H7 (cell line): ENCODE data around the gene PHOX2B. TPM values are rescaled to one million over a fixed set of nuclear protein-coding genes. Genes with fewer than 3 reads are reported as not detected.

ENCODE experiments used
- DNase-seq: peaks from one replicate; pipeline ENCODE4 v3.0.0; 2012
- H3K27me3 ChIP-seq: 2 replicates; pipeline ENCODE4 v1.6.0; 2011; ENCODE audit warnings: mild to moderate bottlenecking, low read length; ENCODE audit not compliant: control insufficient read depth, insufficient read depth
- H3K36me3 ChIP-seq: replicated peaks from 2 replicates; pipeline ENCODE4 v1.5.1; 2011; ENCODE audit warnings: low read length; ENCODE audit not compliant: control insufficient read depth, insufficient read depth
- H3K4me3 ChIP-seq: 2 replicates; pipeline ENCODE4 v1.5.1; 2011; ENCODE audit warnings: low read depth, mild to moderate bottlenecking, control low read depth, low read length, moderate library complexity; ENCODE audit not compliant: insufficient read depth
- total RNA-seq: library from RNA; depleted of rRNA; stranded (reverse); fragments of >200 nt; shearing (Covaris generic); gene quantifications from 2 replicates; pipeline ENCODE4 v1.2.3, GENCODE V29; 2014; rRNA removed

PHOX2B gene
- total RNA-seq = not detected in 2 replicates

GRCh38 chr4:41748571-41749475 is at the start of gene PHOX2B:
Gene PHOX2B (minus strand): TSS chr4:41748725. CDS start chr4:41748610, 115 bp downstream.
- peak; percentile 36 for DNase-seq
- peaks cover 99% of the 10 kb centered on the region for H3K27me3 ChIP-seq
- no peaks in the 10 kb centered on the region for H3K36me3 ChIP-seq
- H3K4me3 ChIP-seq = no peak within 1 kb of the TSS

- Histone ChIP-seq H3K27me3 (no peaks in the 10 kb centered on the region), H3K36me3 (no peaks in the 10 kb centered on the region), H3K4me3 (no peak overlapping the region)
- no peak for DNase-seq
Measured at GRCh38 chr4:41797260-41797659, 48.7 kb upstream of the PHOX2B start.

DNA sequence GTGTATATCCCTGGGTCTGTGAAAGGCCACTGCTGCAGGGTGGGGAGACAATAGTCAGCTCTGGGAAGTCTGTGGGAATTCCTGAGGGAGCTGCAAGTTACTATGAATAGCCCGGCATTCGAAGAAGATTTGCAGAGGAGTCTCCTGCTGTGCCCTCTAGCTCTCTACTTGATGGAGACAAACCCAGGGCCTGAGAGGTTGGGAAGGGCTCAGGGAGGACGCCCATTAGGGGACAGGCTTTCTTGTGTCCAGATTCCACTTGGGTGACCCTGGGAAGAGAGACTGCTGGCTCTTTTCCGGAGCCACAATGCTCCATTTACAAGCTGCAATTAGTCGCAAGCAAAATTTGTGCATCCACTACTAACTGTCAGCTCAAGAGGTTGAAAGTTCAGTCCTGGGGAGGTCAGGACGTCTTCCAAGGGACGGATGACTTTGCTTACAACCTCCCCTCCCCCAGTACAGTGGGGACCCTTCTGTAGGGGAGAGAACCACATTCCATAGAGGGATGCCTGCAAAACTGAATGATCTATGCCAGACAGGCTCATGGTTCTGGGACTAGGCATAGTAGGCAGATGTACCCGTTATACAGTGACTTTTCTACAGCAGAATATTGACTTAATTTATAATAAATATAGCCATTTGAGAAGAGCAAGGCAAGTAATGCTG is 48.2 kb upstream of the PHOX2B start:
- peak; percentile 51 for DNase-seq
- no peaks in the 10 kb centered on the region for H3K36me3 ChIP-seq
- no peaks in the 10 kb centered on the region for H3K27me3 ChIP-seq
- H3K4me3 ChIP-seq = no peak overlapping the region

- no peak overlapping the region for H3K4me3 ChIP-seq
- no peaks in the 10 kb centered on the region for H3K36me3 ChIP-seq
- DNase-seq = no peak
- H3K27me3 ChIP-seq = no peaks in the 10 kb centered on the region
Measured at GRCh38 chr4:41795796-41796385, 47.4 kb upstream of the PHOX2B start.

GRCh38 chr4:41792166-41792565 is 43.6 kb upstream of the PHOX2B start:
- no peak for DNase-seq
- Histone ChIP-seq H3K4me3 (no peak overlapping the region), H3K36me3 (no peaks in the 10 kb centered on the region), H3K27me3 (no peaks in the 10 kb centered on the region; the same call in 1 of the 2 replicates)

- H3K36me3 ChIP-seq = no peaks in the 10 kb centered on the region
- H3K4me3 ChIP-seq = no peak overlapping the region
- no peak for DNase-seq
- H3K27me3 ChIP-seq = no peaks in the 10 kb centered on the region; the same call in 1 of the 2 replicates
Measured at GRCh38 chr4:41791557-41791956, 43.0 kb upstream of the PHOX2B start.

DNA sequence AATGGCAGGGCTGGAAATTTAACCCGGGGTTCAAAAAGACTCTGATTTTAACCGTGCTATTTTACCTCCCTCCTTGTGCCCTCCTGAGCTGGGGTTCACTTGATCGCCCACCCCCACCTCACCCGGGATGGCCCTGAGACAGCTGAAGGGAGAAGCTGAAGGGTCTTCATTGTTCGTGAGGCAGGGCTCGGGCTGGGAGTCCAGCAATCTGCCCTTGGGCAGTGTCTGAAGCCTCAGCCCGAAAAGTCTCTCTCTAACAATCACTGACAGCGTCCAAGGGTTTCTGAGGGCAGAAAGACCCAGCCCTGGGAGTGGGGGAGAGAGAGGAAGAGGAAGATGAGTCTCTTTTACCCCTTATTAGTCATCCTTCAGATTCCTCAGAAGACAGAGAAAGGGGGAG is 39.4 kb upstream of the PHOX2B start:
- Histone ChIP-seq H3K4me3 (no peak overlapping the region), H3K27me3 (no peaks in the 10 kb centered on the region; the same call in 1 of the 2 replicates), H3K36me3 (no peaks in the 10 kb centered on the region)
- no peak for DNase-seq

DNA sequence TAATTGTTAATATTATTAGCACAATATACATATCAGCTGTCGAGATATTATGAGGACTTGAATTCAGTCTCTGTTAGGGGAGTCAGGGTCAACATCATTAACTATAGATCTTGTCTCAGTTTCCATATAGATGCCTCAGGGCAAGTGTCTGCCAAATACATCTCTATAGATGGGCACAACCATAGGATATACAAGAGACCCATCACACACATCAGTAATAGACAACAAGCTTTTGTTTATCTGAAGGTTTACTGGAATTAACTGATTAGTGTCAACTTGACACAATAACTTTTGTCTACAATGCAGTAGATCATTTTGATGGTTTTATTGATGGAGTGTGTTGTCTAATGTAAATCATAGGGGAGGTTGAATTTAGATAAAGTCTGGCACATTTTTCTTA is 37.1 kb upstream of the PHOX2B start:
- Histone ChIP-seq H3K27me3 (no peaks in the 10 kb centered on the region; the same call in 1 of the 2 replicates), H3K36me3 (no peaks in the 10 kb centered on the region), H3K4me3 (no peak overlapping the region)
- no peak for DNase-seq

- H3K4me3 ChIP-seq = no peak overlapping the region
- no peaks in the 10 kb centered on the region for H3K36me3 ChIP-seq
- no peaks in the 10 kb centered on the region for H3K27me3 ChIP-seq
- DNase-seq = no peak
Measured at GRCh38 chr4:41784191-41784979, 35.9 kb upstream of the PHOX2B start.

DNA sequence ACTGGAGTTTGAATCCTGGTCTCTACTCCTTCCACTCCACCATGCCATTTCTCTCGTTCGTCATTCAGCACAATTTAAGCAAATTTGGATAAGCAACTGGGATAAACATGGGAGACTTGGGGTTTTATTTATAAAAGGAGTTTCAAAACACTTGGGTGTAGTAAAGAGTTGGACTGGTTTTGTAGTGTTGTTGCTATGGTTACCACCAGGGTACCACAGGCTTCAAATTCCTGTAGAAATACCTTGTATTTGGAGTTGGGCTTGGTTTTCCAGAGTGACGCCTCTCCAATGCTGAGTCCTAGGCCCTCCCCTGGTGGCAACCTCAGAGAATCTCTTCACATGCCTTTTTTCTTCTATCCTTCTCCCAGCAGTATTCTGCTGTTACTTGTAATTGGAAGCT is 27.9 kb upstream of the PHOX2B start:
- H3K27me3 ChIP-seq = no peaks in the 10 kb centered on the region

GRCh38 chr4:41763729-41764128 is 15.2 kb upstream of the PHOX2B start:
- no peak for DNase-seq
- no peak overlapping the region for H3K4me3 ChIP-seq
- H3K27me3 ChIP-seq = peaks cover 4% of the 10 kb centered on the region
- no peaks in the 10 kb centered on the region for H3K36me3 ChIP-seq

More for the DNA sequence above, 27.9 kb upstream of the PHOX2B start:
- DNase-seq = no peak
- Histone ChIP-seq H3K36me3 (no peaks in the 10 kb centered on the region), H3K4me3 (no peak overlapping the region)

GRCh38 chr4:41758884-41759283 is 10.4 kb upstream of the PHOX2B start:
- no peak for DNase-seq
- H3K27me3 ChIP-seq = peaks cover 39% of the 10 kb centered on the region
- no peak overlapping the region for H3K4me3 ChIP-seq
- no peaks in the 10 kb centered on the region for H3K36me3 ChIP-seq

DNA sequence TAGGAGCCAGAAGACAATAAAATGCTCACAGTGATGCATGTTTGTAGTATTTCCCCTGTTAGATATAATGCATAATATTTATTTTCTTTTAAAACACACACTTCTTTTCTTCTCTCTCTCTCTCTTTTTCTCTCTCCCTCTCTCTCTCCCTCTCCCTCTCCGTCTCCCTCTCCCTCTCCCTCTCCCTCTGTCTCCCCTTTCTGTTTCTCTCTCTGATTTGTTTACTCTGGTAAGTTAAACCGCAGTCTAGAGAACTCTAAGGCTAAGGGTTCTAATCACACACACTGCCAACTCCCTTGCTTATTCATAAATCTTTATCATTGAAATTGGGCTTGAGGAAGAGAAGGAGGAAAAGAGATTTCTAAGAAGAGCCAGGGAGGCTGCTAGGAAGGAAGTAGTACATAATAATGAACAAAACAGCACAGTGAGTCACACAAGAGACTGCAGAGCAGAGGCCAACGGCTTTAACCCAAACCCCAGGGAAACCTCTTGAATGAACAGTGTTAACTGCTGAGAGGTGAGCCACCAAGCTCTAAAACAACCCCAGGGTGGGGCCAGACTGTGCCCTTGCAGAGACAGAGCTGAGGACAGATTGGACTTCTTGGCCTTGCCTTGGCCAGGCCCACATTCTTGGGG is 9.1 kb upstream of the PHOX2B start:
- DNase-seq = no peak
- Histone ChIP-seq H3K36me3 (no peaks in the 10 kb centered on the region), H3K27me3 (peaks cover 51% of the 10 kb centered on the region), H3K4me3 (no peak overlapping the region)

- Histone ChIP-seq H3K27me3 (peaks cover 85% of the 10 kb centered on the region), H3K4me3 (no peak overlapping the region), H3K36me3 (no peaks in the 10 kb centered on the region)
- no peak for DNase-seq
Measured at GRCh38 chr4:41753942-41754341, 5.4 kb upstream of the PHOX2B start.
